ENCODE data around the gene PTPN6.

The PTPN6 gene

DNA sequence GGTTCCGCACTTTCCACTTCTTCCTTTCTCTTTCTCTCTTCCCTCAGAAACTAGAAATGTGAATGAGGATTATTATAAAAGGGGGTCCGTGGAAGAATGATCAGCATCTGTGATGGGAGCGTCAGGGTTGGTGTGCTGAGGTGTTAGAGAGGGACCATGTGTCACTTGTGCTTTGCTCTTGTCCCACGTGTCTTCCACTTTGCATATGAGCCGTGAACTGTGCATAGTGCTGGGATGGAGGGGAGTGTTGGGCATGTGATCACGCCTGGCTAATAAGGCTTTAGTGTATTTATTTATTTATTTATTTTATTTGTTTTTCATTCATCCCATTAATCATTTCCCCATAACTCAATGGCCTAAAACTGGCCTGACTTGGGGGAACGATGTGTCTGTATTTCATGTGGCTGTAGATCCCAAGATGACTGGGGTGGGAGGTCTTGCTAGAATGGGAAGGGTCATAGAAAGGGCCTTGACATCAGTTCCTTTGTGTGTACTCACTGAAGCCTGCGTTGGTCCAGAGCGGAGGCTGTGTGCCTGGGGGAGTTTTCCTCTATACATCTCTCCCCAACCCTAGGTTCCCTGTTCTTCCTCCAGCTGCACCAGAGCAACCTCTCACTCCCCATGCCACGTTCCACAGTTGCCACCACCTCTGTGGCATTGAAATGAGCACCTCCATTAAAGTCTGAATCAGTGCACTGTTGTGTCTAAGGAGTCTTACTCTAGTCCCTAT, 28.0 kb upstream of the PTPN6 start:
- no peak for DNase-seq

DNA sequence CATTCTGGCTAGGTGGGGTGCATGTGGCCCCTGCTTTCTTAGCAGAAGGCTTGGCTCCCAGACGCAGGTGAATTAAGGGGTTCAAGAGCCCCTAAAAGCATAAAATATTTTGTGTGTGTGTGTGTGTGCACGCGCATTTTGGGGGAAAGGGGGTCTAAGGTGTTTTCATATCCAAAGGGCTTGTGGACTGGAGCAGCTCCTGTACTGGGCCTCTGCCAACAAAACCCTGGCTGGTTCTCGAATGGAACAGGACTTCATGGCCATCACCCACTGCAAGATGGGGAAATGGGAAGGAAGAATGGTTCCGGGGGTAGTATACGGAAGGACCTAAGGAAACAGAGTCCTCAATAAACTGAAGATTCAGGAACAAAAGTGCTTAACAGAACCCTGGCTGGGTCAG, 27.3 kb upstream of the PTPN6 start:
- no peak for DNase-seq

DNA sequence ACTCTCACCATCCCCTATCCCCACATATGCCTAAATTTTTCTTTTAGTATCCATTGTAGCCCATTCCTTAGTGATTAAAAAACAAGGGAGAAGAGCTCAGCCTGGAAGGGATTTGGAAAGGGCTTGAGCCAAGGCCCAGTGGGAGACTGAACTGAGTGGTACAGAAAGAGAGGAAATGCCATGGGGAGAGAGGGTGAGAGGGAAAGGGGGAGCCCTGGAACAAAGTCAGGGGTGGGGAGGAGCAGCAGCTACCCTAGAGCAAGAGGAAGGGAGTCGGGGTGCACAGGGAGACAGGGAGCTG, 26.0 kb upstream of the PTPN6 start:
- DNase-seq, result no peak

DNA sequence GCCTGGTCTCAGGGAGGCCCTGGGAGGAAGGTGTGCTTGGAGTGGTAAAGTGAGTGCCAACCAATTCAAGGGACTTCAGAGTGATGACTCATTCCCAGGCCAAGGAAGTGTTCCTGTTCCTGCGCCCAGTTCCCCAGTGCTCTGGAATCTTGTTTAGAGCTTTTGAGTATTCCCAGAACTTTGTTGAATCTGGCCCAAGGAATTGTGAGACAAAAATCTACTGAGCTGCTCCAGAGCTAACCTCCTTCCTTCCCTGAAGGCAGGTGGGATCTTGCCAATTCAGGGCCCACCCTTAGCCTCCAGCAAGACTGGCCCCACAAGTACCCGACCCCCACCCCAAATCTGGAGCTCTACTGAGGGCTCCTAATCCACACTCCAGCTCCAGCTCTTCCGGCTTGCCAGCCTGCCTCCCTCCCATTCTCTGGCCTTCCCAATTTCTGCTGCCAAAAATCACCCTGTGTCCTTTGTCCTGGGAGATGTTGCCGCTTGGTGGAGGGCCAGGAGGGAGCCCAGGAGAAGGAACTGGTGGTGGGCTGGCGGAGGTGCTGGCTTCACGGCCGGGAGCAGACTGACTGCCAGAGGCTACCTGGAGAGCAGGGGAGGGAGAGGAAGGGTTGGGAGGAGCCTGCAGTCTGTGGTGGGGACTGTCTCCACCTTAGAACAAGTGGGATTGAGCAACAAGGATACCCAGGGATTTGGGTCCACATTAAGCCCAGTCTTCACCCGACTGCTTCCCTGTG, 25.4 kb upstream of the PTPN6 start:
- DNase-seq, result peak; percentile 28

DNA sequence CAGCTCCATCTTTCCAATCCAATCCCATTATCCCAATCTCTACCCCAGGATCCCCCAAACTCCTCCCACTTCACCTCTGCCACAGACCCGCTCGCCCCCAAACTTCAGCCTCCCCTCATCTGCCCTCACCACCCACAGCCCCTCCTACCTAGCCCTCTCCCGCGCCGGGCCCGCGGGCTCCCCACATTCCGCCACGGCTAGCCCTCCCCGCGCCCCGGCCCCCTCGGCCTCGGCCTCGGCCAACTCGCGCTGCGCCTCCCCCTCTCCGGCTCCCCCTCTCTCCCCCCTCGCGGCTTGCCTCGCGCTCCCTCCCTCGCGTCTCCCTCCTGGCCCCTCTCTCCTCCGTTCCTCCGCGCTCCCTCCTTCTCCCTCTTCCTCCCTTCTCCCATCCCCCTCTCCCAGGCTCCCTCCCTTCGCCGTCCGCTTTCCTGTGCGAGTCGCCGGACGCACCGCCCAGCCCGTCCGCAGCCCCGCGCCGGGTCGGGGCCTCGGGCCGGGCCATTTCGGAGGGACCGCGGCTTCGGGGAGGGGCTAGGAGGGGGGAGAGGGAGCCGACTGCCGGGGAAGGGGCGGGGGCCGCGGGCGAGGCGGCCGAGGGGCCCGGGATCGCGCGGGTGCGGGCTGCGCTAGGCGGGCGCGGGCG, 23.7 kb upstream of the PTPN6 start, which contains the start of gene ATN1:
TSS of gene ATN1 (plus strand) at position 581 of the 643 bp plus-strand sequence. CDS start 6,043 bp downstream, outside the sequence.
- peak; percentile 78 for DNase-seq

DNA sequence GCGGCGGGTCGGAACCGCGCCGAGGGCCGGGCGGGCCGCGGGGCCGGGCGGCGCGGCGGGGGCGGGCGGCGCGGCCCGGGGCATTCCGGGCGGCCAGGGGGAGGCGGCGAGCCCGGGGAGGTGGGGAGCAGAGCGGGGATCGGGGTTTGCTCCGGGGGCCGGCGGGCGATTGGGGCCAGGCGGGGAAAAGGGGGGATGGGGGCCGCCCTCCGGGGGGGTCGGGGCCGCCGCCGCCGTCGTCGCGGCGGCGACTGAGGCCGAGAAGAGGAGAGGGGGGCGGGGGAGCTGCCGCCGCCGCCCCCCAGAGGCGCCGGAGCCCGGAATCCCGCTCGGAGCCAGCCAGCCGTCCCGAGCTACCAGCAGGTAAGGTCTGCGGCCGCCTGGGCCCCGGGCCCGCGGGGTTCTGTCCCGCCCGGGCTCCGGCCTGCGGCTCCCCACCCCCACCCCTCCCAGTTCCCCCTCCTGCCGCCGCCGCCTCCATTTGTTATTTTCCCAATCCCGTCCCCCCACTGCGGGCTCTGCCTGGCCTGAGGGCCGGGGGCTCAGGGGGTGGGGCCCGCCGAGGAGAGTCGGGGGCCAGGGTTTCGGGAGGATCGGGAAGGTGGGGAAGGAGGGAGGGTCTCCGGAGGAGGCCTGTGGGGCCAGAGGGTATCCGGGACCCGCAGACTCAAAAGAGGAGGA, 23.0 kb upstream of the PTPN6 start:
- DNase-seq, result peak; percentile 23

DNA sequence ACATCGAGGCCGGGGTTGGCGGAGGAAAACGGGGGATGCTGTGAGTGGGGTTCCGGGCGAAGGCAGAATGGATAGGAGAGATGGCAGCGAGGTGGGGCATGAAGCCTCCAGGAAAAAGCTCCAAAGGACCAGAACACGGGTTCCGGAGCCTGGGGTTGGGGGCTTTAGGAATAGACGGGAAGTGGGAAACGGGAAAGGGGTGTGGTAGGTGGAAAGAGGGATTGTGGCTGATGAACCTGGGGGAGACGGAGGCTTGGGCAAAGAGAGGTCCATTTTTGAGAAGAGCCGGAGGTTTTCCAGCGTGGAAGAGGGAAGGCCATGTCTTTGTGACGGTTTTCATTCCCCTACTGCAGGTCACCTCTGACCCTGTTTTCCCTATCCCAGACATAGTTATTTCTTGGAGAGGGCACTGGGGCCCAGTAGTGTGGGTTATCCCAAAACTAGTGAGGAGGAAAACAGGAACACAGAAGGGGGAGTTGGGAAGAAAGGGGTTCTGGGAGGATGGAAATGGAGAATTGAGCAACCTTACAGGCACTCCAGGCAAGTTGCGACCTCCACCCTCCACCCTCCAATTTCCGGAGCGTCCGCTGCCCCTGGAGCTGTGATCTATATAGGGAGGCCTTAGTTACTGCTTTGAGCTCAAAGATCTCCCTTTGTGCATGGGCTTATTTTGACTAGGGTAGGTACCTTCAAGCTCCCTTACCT, 22.3 kb upstream of the PTPN6 start:
- DNase-seq, result no peak

DNA sequence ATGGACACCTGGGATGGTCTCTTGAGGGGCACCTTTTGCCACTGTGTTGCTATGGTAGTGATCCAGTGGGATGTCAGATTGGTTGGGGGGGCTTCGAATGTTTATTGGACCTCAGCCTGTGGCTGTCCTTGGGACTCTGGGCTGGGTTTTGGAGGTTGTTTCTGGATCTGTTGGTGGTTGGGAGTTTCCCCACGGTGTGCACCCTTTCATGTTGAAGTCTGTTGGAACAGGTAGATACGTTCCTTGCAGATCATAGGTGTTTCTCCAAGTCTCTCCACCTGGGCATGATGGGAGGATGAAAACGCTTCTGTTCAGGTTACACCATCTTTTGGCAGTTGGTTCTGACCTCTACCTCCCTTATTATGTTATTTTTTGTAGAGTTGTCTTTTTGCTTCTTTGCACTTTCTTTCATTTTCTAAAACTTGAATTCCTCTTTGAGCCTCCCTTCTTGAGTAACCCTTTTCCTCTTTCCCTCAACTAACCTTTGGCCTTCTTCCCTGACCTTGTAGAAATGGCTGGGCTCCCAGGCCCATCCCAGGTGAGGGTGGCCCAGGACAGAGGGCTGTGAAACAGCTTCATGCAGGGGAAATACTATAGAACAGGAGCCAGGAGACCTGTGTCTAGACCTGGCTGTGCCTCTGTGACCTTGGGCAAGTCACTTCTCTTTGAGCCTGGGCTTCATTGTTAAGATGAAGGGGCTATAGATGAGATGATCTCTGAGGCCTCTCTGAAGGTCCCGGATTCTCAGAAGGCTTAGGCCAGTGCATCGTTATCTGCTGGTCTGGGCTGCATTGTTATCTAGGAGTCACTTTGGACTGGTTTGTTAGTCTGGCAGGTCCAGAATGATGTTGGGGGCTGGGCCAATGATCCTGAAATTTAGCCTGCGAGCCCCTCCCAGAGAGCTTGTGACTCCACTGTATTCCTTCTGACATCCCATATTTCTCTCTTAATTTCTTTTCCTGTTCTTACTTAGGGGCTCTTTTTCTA, 21.4 kb upstream of the PTPN6 start:
- DNase-seq, result peak; percentile 77

DNA sequence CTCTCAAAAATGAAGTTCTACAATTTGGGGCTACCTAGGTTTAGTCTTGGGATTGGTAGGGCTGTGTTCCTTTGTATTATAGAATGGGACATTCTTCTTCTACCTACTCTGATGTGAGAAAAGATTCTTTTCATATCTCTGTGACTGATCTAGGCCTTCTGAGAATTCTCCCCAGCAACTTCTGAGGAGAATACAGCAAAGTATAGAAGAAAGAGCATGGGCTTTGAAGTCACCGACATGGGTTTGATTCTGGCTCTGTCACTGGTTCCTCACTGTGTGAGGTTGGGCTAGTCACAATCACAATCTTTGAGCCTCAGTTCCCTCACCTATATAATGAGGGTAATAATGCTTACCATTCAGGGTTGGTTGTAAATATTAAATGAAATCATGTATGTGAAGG, 18.4 kb upstream of the PTPN6 start:
- DNase-seq, result peak; percentile 40

DNA sequence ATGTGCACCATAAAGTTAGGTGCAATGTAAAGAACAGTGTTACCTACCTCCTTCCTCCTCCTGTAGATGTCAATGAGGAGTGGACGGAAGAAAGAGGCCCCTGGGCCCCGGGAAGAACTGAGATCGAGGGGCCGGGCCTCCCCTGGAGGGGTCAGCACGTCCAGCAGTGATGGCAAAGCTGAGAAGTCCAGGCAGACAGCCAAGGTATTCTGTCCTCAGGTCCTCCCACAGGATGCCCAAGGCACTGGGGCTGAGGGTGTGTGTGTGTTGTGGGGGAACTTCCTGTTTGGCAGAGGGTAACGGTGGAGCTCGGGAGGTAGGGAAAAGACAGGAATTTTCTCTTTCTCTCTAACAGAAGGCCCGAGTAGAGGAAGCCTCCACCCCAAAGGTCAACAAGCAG, 17.0 kb upstream of the PTPN6 start:
- DNase-seq, result no peak

DNA sequence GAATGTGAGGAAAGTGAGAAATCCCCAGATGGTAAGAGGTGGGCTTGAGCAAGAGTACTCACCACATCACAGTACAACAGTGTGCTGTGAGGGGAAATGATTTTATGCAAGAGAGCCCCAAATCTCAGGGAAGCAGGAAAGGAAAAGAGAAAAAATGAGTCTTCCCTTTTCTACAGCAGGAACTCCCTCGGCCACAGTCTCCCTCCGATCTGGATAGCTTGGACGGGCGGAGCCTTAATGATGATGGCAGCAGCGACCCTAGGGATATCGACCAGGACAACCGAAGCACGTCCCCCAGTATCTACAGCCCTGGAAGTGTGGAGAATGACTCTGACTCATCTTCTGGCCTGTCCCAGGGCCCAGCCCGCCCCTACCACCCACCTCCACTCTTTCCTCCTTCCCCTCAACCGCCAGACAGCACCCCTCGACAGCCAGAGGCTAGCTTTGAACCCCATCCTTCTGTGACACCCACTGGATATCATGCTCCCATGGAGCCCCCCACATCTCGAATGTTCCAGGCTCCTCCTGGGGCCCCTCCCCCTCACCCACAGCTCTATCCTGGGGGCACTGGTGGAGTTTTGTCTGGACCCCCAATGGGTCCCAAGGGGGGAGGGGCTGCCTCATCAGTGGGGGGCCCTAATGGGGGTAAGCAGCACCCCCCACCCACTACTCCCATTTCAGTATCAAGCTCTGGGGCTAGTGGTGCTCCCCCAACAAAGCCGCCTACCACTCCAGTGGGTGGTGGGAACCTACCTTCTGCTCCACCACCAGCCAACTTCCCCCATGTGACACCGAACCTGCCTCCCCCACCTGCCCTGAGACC, 15.6 kb upstream of the PTPN6 start:
- DNase-seq, result no peak

DNA sequence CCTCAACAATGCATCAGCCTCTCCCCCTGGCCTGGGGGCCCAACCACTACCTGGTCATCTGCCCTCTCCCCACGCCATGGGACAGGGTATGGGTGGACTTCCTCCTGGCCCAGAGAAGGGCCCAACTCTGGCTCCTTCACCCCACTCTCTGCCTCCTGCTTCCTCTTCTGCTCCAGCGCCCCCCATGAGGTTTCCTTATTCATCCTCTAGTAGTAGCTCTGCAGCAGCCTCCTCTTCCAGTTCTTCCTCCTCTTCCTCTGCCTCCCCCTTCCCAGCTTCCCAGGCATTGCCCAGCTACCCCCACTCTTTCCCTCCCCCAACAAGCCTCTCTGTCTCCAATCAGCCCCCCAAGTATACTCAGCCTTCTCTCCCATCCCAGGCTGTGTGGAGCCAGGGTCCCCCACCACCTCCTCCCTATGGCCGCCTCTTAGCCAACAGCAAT, 14.9 kb upstream of the PTPN6 start:
- no peak for DNase-seq

DNA sequence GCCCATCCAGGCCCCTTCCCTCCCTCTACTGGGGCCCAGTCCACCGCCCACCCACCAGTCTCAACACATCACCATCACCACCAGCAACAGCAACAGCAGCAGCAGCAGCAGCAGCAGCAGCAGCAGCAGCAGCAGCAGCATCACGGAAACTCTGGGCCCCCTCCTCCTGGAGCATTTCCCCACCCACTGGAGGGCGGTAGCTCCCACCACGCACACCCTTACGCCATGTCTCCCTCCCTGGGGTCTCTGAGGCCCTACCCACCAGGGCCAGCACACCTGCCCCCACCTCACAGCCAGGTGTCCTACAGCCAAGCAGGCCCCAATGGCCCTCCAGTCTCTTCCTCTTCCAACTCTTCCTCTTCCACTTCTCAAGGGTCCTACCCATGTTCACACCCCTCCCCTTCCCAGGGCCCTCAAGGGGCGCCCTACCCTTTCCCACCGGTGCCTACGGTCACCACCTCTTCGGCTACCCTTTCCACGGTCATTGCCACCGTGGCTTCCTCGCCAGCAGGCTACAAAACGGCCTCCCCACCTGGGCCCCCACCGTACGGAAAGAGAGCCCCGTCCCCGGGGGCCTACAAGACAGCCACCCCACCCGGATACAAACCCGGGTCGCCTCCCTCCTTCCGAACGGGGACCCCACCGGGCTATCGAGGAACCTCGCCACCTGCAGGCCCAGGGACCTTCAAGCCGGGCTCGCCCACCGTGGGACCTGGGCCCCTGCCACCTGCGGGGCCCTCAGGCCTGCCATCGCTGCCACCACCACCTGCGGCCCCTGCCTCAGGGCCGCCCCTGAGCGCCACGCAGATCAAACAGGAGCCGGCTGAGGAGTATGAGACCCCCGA, 14.3 kb upstream of the PTPN6 start:
- peak; percentile 22 for DNase-seq

DNA sequence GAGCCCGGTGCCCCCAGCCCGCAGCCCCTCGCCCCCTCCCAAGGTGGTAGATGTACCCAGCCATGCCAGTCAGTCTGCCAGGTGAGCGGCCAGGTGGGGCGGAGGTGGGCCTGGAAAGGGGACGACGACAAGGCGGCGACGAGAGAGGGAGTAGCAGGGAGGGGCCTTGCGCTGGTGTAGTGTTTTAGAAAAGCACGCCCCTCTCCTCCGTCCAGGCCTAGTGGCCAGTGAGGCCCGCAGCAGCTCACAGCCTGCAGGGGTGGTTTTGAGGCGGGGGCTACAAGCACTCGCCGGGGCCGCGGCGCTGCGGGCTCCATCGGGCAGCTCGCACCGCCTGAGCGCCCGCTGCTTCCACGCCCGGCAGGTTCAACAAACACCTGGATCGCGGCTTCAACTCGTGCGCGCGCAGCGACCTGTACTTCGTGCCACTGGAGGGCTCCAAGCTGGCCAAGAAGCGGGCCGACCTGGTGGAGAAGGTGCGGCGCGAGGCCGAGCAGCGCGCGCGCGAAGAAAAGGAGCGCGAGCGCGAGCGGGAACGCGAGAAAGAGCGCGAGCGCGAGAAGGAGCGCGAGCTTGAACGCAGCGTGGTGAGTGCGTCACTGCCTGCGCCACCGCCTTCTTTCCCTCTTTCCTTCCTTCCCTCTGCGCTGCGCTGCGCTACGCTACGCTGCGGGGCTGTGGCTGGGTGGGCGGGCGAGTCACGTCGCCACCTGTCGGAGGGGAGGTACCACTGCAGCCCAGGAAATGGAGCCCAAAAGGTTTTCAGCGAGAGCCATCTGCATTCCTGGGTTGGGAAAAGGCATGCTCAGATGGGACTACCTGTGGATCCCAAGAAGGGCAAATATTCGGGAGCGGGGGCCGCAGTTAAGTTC, 13.4 kb upstream of the PTPN6 start:
- DNase-seq, result peak; percentile 97

DNA sequence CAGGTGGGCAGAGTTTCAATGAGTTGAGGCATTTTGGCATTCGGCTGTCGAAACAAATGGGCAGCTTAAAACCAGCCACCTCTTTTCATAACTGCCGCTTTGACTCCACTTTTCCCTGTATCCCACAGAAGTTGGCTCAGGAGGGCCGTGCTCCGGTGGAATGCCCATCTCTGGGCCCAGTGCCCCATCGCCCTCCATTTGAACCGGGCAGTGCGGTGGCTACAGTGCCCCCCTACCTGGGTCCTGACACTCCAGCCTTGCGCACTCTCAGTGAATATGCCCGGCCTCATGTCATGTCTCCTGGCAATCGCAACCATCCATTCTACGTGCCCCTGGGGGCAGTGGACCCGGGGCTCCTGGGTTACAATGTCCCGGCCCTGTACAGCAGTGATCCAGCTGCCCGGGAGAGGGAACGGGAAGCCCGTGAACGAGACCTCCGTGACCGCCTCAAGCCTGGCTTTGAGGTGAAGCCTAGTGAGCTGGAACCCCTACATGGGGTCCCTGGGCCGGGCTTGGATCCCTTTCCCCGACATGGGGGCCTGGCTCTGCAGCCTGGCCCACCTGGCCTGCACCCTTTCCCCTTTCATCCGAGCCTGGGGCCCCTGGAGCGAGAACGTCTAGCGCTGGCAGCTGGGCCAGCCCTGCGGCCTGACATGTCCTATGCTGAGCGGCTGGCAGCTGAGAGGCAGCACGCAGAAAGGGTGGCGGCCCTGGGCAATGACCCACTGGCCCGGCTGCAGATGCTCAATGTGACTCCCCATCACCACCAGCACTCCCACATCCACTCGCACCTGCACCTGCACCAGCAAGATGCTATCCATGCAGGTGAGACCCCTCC, 12.6 kb upstream of the PTPN6 start:
- no peak for DNase-seq

DNA sequence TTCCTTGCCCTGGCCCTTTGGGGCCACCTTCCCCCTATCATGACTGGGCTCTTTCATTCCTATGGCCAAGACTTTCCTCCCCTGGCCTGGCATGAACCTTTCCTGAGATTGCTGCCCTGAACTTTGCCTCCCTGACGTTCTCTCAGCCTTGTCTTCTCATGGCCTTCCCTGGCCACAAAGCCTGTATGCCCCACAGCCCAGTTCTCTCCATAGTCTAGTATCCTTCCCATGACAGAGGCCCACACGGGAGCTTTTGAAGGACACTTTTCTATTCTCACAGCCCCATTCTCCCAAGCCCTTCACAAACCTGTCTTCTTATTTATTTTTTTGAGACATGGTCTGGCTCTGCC, 12.0 kb upstream of the PTPN6 start:
- DNase-seq, result no peak

DNA sequence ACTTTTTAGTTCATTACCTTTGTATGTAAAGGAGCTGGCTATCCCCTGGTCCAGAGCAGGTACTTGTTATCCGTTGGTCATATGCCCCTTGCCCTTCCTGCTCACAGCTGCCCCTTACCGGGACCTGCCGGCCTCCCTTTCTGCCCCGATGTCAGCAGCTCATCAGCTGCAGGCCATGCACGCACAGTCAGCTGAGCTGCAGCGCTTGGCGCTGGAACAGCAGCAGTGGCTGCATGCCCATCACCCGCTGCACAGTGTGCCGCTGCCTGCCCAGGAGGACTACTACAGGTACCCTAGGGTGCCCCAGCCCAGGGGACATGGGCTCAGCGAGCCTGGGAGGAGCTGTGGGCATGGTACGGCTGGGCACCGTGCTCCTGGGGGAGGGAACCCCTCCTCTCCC, 9.9 kb upstream of the PTPN6 start:
- no peak for DNase-seq

DNA sequence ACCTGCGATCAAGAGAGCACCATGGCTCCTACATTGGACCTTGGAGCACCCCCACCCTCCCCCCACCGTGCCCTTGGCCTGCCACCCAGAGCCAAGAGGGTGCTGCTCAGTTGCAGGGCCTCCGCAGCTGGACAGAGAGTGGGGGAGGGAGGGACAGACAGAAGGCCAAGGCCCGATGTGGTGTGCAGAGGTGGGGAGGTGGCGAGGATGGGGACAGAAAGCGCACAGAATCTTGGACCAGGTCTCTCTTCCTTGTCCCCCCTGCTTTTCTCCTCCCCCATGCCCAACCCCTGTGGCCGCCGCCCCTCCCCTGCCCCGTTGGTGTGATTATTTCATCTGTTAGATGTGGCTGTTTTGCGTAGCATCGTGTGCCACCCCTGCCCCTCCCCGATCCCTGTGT, 9.4 kb upstream of the PTPN6 start:
- DNase-seq, result no peak
